Measurements from ENCODE around the gene TANGO6.

The TANGO6 gene

DNA sequence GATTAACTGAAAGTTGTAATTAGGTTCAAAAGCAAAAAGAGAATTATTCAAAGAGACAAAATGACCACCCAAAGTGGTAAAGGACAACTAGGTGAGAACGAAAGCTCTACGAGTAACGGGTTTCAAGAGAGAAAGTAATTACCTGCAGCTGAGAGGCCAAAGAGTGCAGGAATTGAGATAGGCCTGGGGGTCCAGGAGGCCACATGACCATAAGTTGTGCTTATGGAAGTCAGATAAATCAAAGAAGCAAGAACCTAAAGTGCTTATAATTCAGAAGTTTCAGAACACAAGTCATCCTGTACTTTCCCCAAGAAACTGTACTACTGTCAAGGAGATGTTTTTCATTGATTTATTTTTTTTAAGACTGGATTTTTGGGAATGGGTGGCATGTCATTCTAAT, 91.1 kb downstream of the TANGO6 start:
- no peak for DNase-seq (ENCODE audit: low read depth in 1 of 2, low spot score in 1 of 2)
- no peak for TF ChIP-seq JUND (IDR thresholded peaks at IDR 0.05; ENCODE audit: low read depth)
- in situ Hi-C loops (cut with HindIII; ENCODE audit: low pct_unique_long_range_greater_than_20kb, low sequenced_read_pairs), result no loop called here

GRCh38 chr16:68935008-68935407, 91.7 kb downstream of the TANGO6 start:
- in situ Hi-C loops (cut with HindIII; ENCODE audit: low pct_unique_long_range_greater_than_20kb, low sequenced_read_pairs), result no loop called here
- no peak for DNase-seq (ENCODE audit: low read depth in 1 of 2, low spot score in 1 of 2)

DNA sequence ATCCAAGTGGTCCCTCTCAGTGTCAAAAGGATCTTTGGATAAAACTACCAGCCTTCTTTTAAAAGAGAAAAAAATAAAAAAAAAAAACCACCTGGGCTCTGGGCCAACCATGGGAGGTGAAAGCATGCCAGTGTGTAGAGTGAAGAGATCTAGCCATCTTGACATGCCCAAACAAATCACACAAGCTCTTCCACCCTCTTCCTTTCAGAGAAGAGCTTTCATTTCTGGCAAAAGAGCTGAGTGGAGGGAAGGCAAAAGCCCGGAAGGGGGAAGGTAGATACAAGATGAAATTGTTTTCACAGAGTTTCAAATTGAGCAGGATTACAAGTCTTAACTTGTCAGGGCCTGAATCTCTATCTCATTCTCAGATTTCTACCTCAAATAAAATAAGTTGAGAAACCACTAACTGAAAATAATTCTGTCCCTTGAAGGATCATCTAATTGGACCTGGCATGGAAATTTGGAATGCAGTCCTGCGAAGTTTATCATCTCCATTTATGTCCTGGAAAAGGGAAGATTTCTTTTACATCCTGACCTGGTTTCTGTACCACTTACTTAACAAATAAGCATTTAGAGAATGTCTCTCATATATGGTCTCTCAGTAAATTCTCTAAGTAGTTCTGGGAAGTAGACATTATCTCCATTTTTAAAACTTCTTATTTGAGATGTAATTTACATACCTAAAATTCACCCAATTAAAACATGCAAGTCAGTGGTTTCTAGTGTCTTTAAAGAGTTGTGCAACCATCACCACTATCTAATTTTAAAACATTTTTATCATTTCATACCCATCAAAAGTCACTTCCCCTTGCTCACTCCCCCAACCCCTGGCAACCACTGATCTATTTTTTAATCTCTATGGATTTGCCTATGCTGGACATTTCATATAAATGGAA, 93.7 kb downstream of the TANGO6 start:
- no peak for TF ChIP-seq JUND (IDR thresholded peaks at IDR 0.05; ENCODE audit: low read depth)
- in situ Hi-C loops (cut with HindIII; ENCODE audit: low pct_unique_long_range_greater_than_20kb, low sequenced_read_pairs), result no loop called here
- peak in 1 of 2 experiments; percentile 34 for DNase-seq (ENCODE audit: low read depth in 1 of 2, low spot score in 1 of 2)

More at GRCh38 chr16:68935008-68935407, 91.7 kb downstream of the TANGO6 start:
- no peak for TF ChIP-seq JUND (IDR thresholded peaks at IDR 0.05; ENCODE audit: low read depth)

- TF ChIP-seq JUND (IDR thresholded peaks at IDR 0.05; ENCODE audit: low read depth), result no peak
- DNase-seq (ENCODE audit: low read depth in 1 of 2, low spot score in 1 of 2), result no peak
- in situ Hi-C loops (cut with HindIII; ENCODE audit: low pct_unique_long_range_greater_than_20kb, low sequenced_read_pairs), result no loop called here
These were observed 96.5 kb downstream of the TANGO6 start for GRCh38 chr16:68939692-68940320.

- no peak for TF ChIP-seq JUND (IDR thresholded peaks at IDR 0.05; ENCODE audit: low read depth)
- no peak for DNase-seq (ENCODE audit: low read depth in 1 of 2, low spot score in 1 of 2)
- in situ Hi-C loops (cut with HindIII; ENCODE audit: low pct_unique_long_range_greater_than_20kb, low sequenced_read_pairs), result no loop called here
These were observed 97.5 kb downstream of the TANGO6 start for GRCh38 chr16:68940816-68941215.

DNA sequence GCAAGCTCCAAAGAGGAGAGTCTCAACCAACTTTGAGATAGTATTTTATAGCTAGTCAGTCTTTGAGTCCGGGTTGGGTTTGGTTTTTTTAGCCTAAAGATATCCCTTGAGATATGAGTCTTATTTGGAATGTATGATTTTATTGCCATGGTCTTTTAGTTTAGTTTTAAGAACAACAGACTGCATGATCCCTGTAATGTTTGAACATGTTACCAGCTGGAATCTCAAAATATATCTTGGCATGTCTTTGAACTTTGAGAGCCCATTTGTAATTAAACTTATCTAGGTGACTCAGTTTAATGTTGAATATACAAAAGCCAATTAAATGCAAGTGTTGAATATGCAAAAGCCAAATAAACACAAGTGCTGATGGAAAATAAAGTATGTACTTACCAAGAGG, 100.6 kb downstream of the TANGO6 start:
- in situ Hi-C loops (cut with HindIII; ENCODE audit: low pct_unique_long_range_greater_than_20kb, low sequenced_read_pairs), result no loop called here
- TF ChIP-seq JUND (IDR thresholded peaks at IDR 0.05; ENCODE audit: low read depth), result no peak

DNA sequence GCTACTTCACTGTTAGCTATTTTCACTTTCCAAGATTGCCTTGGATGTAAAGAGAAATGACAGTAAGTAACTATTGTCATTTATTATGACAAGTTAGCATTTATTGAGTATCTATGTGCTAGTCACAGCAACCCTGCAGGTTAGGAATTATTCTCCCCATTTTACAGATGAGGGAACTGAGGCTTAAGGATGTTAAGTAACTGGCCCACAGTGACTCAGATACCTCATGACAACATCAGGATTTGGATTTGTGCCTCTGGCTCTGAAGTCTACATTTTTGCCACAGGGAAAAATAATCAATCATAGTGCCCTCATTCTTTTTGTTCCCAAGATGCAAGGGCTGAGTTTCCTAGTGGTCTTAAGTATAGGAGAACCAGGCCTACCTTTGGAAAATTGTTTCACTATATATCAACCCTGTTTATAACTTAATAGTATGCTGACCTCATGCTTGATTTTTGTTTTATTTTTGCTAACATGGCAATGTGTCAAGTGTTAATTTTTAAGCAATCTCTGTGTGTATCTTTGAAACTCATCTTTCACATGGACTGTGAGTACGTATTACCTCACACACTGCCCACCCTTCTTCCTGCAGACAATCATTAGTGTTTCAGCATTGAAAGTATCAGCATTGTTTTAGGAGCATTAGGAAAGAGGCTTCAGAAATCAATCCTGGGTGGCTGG, 105.0 kb downstream of the TANGO6 start:
- TF ChIP-seq JUND (IDR thresholded peaks at IDR 0.05; ENCODE audit: low read depth), result no peak
- in situ Hi-C loops (cut with HindIII; ENCODE audit: low pct_unique_long_range_greater_than_20kb, low sequenced_read_pairs), result no loop called here
- no peak for DNase-seq (ENCODE audit: low read depth in 1 of 2, low spot score in 1 of 2)

More for the DNA sequence above, 100.6 kb downstream of the TANGO6 start:
- DNase-seq (ENCODE audit: low read depth in 1 of 2, low spot score in 1 of 2), result no peak

- no peak for DNase-seq (ENCODE audit: low read depth in 1 of 2, low spot score in 1 of 2)
- in situ Hi-C loops (cut with HindIII; ENCODE audit: low pct_unique_long_range_greater_than_20kb, low sequenced_read_pairs), result no loop called here
- TF ChIP-seq JUND (IDR thresholded peaks at IDR 0.05; ENCODE audit: low read depth), result no peak
These were observed 108.9 kb downstream of the TANGO6 start for GRCh38 chr16:68951991-68952877.

- TF ChIP-seq JUND (IDR thresholded peaks at IDR 0.05; ENCODE audit: low read depth), result no peak
- no peak for DNase-seq (ENCODE audit: low read depth in 1 of 2, low spot score in 1 of 2)
- in situ Hi-C loops (cut with HindIII; ENCODE audit: low pct_unique_long_range_greater_than_20kb, low sequenced_read_pairs), result no loop called here
These were observed 111.7 kb downstream of the TANGO6 start for GRCh38 chr16:68954911-68955635.

GRCh38 chr16:68960910-68961309, 117.6 kb downstream of the TANGO6 start:
- no peak for DNase-seq (ENCODE audit: low read depth in 1 of 2, low spot score in 1 of 2)
- no peak for TF ChIP-seq JUND (IDR thresholded peaks at IDR 0.05; ENCODE audit: low read depth)
- in situ Hi-C loops (cut with HindIII; ENCODE audit: low pct_unique_long_range_greater_than_20kb, low sequenced_read_pairs), result no loop called here

GRCh38 chr16:68961778-68962402, 118.6 kb downstream of the TANGO6 start:
- no peak for TF ChIP-seq JUND (IDR thresholded peaks at IDR 0.05; ENCODE audit: low read depth)
- no peak for DNase-seq (ENCODE audit: low read depth in 1 of 2, low spot score in 1 of 2)
- in situ Hi-C loops (cut with HindIII; ENCODE audit: low pct_unique_long_range_greater_than_20kb, low sequenced_read_pairs), result no loop called here

Data from T47D (cell line).